HUDEP-2 (cell line): ENCODE results near the gene TCF7L2.

ENCODE experiments used
- DNase-seq, 76 experiments: peaks; one replicate each; lab custom pipeline; 2025; ENCODE audit not compliant: unreplicated experiment in 76 of 76; lab: John Stamatoyannopoulos, UW

TCF7L2 gene

GRCh38 chr10:112949875-112950507 is at the start of gene TCF7L2:
Gene TCF7L2, plus strand, starts transcription at chr10:112950247. Its CDS starts 510 bp downstream, at chr10:112950757.
- DNase-seq, result peak in 60 of 76 experiments; percentile 6 to 84 (median 58)

- DNase-seq, result no peak
Measured at GRCh38 chr10:112902730-112903129, 47.3 kb upstream of the TCF7L2 start.

DNA sequence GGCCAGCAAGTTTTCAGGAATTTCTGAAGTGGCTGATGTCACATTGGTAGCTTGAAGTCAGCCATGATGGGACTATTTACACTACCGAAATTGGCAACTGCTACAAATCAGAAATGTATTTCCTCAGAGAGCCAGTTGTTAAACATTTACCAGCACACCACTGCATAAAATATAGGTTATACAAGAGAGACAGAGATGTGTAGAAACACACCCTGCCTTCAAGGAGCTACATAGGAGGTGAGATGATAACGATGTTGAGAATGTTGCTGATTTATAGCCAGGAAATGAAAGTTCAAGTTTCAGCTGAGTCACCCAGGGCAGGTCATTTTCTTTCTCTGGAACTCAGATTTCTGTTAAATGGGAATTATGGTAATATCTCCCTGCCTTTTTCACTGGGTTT is 46.0 kb upstream of the TCF7L2 start:
- DNase-seq, result no peak

- no peak for DNase-seq
Measured at GRCh38 chr10:112906945-112907344, 43.1 kb upstream of the TCF7L2 start.

GRCh38 chr10:112907893-112908292 is 42.2 kb upstream of the TCF7L2 start:
- DNase-seq, result no peak

GRCh38 chr10:112911206-112911605 is 38.8 kb upstream of the TCF7L2 start:
- DNase-seq, result no peak

DNA sequence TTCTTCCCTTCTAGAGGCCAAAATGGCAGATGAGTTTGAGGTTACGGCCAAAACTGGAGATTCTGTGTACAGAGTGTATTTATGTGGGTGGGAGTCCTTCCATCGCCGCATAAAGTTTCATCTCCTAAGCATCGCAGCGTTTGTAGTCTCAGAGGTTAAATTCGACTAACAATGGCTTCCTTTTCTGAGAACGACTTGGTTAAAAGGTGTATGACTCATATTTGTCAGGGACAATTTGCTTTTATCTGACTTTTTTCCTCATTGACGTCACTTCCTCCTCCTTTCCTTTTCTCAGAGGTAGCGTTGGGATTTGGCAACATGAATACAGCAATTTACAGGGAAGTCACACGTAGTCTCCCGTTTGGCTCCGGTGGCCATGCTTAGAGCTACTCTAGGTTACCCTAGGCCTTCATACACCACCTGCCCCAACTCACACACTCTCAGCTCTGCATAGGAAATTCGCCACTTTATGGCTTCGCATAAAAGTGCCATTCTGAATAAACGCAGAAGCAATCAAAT is 37.6 kb upstream of the TCF7L2 start:
- no peak for DNase-seq

GRCh38 chr10:112913255-112913654 is 36.8 kb upstream of the TCF7L2 start:
- DNase-seq, result no peak

DNA sequence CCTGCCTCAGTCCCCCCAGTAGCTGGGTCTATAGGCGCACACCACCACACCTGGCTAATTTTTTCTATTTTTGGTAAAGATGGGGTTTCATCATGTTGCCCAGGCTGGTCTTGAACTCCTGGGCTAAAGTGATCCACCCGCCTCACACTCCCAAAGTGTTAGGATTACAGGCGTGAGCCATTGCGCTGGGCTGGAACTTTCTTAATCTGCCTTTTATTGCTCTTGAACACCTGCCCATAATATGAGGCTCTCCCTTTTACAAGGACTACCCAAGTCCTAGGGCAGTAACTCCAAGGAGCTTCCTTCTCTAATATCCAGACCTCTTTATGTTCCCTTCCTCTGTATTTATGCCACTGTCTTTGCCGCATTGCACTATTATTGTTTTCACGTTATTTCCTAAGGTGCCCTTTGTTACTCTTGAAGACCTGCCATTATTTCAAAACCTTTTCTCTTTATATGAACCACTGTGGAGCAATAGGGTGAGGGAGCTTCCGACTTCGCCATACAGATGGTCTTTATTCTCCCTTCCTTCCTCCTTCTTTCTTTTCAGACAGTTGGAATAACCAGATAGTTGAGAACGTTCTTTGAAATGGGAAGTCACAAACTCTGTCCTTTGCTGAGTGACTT is 36.3 kb upstream of the TCF7L2 start:
- no peak for DNase-seq

DNA sequence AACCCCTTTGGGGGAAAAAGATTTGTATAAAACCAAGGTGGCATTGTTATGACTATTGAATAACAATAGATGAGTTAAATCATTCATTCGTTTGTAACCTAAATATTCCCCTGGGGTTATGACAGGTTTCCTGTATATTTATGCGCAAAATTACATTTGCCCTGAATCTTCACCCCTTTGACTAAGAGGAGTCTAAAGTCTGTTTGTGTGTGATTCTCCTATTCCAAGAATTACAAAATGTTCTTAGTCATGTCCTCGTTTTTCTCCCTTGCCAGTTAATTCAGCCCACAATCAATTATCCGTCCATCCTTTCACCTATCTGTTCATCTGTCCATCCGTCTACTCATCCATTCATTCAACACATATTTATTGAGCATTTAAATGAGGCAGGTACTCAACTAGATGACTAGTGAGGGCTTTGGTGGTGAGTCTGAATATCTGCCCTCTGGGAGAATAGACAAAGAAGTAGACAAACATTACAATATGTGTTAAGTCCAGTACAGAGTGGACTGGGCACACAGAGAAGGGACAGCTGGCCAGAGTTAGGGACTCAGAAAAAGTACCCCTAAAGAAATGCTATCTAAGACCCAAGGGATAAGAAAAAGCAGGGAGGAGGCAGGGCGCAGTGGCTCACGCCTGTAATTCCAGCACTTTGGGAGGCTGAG is 35.6 kb upstream of the TCF7L2 start:
- DNase-seq, result no peak

DNA sequence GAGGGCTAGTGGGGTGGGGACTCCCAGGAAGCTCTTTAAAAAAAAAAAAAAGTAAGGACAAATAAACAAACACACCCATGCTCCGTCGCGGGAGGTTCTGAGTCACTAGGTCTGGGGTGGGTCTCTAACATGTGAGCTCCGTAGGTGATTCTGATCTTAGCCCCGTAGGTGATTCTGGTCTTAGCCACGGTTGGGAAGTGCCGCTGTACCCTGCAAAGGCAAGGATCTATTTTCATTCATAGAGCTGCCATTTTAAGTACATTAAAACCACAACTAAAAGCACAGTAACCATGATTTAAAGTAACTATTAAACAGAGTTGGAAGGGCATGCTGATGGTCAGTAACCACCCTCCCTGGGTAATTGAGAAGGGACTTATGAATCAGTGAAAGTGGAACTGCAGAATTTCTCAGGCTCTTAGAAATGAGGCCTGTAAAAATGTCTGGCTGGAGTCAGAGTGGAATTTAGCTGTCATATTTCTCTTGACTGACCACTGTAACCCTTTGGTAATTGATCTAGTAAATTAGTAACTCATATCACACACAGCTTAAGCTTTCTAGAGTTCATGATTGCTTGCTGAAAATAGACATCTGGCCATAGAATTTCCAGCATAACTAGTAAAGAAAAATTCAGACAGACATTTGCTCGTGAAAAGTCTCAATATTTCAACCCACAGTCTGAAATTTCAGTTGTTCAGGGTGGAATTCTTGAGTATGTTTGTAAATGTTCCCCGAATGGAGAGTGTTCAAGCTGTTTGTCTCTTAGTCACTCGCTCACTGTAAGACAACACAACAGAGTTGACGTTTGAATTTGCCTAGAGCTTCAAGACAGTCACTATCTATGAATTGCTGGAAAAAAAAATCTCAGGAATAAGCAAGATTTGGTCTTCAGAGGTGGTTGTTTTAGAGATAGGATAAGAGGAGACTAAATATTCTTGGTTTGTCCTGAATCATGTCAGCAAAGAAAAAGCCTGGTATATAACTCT is 34.2 kb upstream of the TCF7L2 start:
- DNase-seq, result no peak

DNA sequence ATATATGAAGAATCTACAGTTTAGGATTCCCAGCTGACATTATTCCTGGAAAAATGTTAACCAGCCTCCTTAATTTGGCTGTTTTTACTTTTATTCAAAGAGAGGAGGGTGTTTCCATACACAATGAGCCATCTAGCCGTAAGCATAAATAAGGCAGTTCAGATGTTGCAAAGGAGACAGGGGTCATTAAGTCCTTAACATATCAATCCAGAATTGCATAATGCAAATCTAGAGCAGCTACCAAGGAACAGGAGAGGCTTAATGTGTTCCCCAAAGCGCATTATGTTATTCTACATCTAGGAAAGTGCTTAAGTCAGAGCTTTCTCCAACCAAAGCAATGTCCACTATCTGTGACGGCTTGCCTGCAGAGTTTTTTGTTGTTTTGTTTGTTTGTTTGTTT is 32.4 kb upstream of the TCF7L2 start:
- no peak for DNase-seq

- DNase-seq, result no peak
Measured at GRCh38 chr10:112918771-112919170, 31.3 kb upstream of the TCF7L2 start.

DNA sequence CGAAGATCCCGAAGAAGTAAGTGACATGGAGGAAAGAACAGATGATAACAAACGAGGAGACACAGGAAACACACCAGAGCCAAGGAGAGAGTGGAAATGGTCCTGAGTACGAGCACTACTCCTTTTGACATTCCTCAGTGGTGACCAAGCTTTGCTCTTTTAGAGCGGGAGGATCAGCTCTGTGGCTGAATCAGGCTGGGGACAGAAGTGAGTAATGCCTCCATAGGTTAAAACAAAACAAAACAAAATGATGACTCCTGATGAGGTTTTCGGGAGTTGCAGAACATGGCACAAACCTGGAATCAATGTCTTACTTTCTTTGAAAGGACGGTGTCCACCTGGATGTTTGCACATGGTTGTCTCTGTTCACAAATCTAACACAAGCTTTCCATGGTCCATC is 30.3 kb upstream of the TCF7L2 start:
- no peak for DNase-seq

GRCh38 chr10:112926906-112927688 is 22.9 kb upstream of the TCF7L2 start:
- no peak for DNase-seq

DNA sequence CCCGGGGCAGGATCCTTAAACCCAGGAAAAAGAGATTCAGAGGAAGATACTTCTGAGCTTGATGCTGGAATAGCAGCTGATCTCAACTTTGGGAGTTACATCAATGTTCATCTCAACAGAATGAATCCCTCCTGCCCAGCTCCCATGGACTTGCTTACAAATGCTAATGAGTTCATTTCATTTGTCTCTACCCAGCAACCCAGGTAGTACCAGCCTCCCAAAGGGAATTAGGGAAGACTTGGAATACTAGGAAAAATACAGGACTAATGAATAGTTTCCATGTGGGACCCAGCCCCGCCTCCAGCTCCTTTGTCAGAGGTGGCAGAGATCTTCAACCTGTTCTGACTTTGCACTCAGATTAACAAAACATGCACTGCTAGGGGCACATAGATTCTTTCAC is 22.1 kb upstream of the TCF7L2 start:
- DNase-seq, result no peak

DNA sequence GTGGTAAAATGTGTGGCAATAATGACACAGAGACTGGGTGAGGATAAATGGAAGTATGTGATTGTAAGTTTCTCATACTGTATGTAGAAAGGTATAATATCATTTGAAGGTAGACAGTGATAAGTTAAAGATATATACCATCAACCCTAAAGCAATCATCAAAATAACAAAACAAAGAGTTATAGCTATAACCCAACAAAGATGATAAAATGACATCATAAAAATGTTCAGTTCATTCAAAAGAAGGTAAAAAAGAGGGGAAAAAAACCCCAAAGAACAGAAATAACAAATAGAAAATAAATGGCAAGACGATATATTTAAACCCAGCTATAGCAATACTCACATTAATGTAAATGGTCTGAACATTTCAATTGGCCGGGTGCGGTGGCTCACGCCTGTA is 17.4 kb upstream of the TCF7L2 start:
- no peak for DNase-seq

DNA sequence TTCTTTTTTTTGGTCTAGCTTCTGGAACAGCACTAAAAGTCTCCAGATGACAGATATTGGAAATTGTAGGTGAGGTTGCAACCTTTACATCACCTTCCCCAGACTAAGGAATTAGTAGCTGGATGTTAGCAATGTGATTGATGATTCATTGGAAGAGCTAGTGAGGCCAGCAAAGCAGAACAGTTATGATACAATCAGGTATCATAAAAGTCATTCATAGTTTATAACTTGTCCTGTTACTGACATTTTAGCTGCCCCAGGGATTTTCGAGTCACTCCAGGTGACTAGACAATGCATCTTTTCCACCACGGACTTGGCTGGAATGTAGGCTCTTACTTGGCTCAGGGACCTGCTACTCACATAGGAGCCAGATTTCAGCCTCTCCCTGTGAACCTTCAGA is 15.9 kb upstream of the TCF7L2 start:
- no peak for DNase-seq

- DNase-seq, result no peak
Measured at GRCh38 chr10:112938808-112939482, 11.1 kb upstream of the TCF7L2 start.
